Measurements from ENCODE around the gene MRI1.

GRCh38 chr19:13790354-13790753, 26.0 kb downstream of the MRI1 start:
- TF ChIP-seq HDGF (IDR thresholded peaks at IDR 0.05; ENCODE audit: borderline replicate concordance), result no peak
- TF ChIP-seq BHLHE40 (IDR thresholded peaks at IDR 0.05; ENCODE audit: borderline replicate concordance), result no peak
- no peak for TF ChIP-seq SP1 (IDR thresholded peaks at IDR 0.05)
- no peak for TF ChIP-seq ZNF384 (IDR thresholded peaks at IDR 0.05)
